IMR-90 (cell line): ENCODE measurements around the gene PCARE. TPM values are rescaled to one million over a fixed set of nuclear protein-coding genes. Genes with fewer than 3 reads are reported as not detected.

ENCODE experiments used
- ATAC-seq: fragments of 200-7000 bp; cut with Tn5 transposase; 2 replicates; pipeline ENCODE4 v1.9.1; 2020; ENCODE audit warnings: low read depth, mild to moderate bottlenecking, moderate library complexity
- BruUV-seq: library from RNA; stranded (reverse); fragments of 400-500 nt; replicated peaks from 2 replicates; lab custom pipeline; 2021; lab: Mats Ljungman, UMichigan
- CTCF ChIA-PET: fragments of 300-600 bp; formaldehyde crosslinking; extraction: SDS; loops from one replicate; lab custom pipeline; 2021; ENCODE audit warnings: antibody characterized with exemption; lab: Yijun Ruan, JAX
- POLR2A ChIA-PET: fragments of 300-600 bp; sonication (Branson Sonifier 250); formaldehyde crosslinking; loops from one replicate; lab custom pipeline; 2022; ENCODE audit warnings: antibody characterized with exemption; ENCODE audit not compliant: unreplicated experiment; lab: Charles Lee
- DNase-seq: peaks from one replicate; pipeline ENCODE4 v3.0.0; 2013
- H2AFZ ChIP-seq: replicated peaks from 2 replicates; pipeline ENCODE3; 2013; ENCODE audit warnings: low read length, mild to moderate bottlenecking; ENCODE audit not compliant: poor library complexity
- H2AK5ac ChIP-seq: 2 replicates; pipeline ENCODE4 v1.6.1; 2013; ENCODE audit warnings: low read depth, low read length, inconsistent platforms
- H2AK9ac ChIP-seq: replicated peaks from 2 replicates; pipeline ENCODE3; 2013; ENCODE audit warnings: mild to moderate bottlenecking, low read depth, low read length, moderate library complexity; ENCODE audit not compliant: poor library complexity
- H2BK120ac ChIP-seq: 2 replicates; pipeline ENCODE4 v1.6.1; 2013; ENCODE audit warnings: low read depth, low read length, inconsistent platforms
- H2BK15ac ChIP-seq: 3 replicates; pipeline ENCODE4 v1.6.1; 2013; ENCODE audit warnings: low read depth, low read length, inconsistent platforms
- H2BK20ac ChIP-seq: 2 replicates; pipeline ENCODE4 v1.6.1; 2013; ENCODE audit warnings: low read depth, mild to moderate bottlenecking, inconsistent platforms, low read length, moderate library complexity
- H2BK5ac ChIP-seq: 2 replicates; pipeline ENCODE4 v1.6.1; 2013; ENCODE audit warnings: mild to moderate bottlenecking, low read depth, low read length, inconsistent platforms; ENCODE audit not compliant: poor library complexity, severe bottlenecking
- H3K14ac ChIP-seq: replicated peaks from 2 replicates; pipeline ENCODE4 v1.6.1; 2013; ENCODE audit warnings: low read depth, low read length, inconsistent platforms
- H3K18ac ChIP-seq: 2 replicates; pipeline ENCODE4 v1.6.1; 2013; ENCODE audit warnings: low read depth, low read length, control low read depth
- H3K23ac ChIP-seq: 2 replicates; pipeline ENCODE4 v1.6.1; 2013; ENCODE audit warnings: low read depth, low read length, inconsistent platforms
- H3K27ac ChIP-seq: 2 replicates; pipeline ENCODE4 v1.5.1; 2013; ENCODE audit warnings: mild to moderate bottlenecking, control low read depth, low read length; ENCODE audit not compliant: insufficient read depth
- H3K27me3 ChIP-seq: 2 replicates; pipeline ENCODE4 v1.6.1; 2013; ENCODE audit warnings: low read length; ENCODE audit not compliant: control insufficient read depth, insufficient read depth
- H3K36me3 ChIP-seq: 2 replicates; pipeline ENCODE4 v1.6.1; 2013; ENCODE audit warnings: low read length, mixed read lengths; ENCODE audit not compliant: control insufficient read depth, insufficient read depth
- H3K4ac ChIP-seq: 2 replicates; pipeline ENCODE4 v1.6.1; 2013; ENCODE audit warnings: low read depth, low read length, inconsistent platforms
- H3K4me1 ChIP-seq: 2 replicates; pipeline ENCODE4 v1.6.1; 2013; ENCODE audit warnings: low read length, mixed read lengths; ENCODE audit not compliant: control insufficient read depth, insufficient read depth
- H3K4me2 ChIP-seq: 2 replicates; pipeline ENCODE4 v1.6.1; 2013; ENCODE audit warnings: low read depth, mild to moderate bottlenecking, control low read depth, low read length, moderate library complexity
- H3K4me3 ChIP-seq: 2 replicates; pipeline ENCODE4 v1.5.1; 2013; ENCODE audit warnings: low read depth, mild to moderate bottlenecking, control low read depth, low read length, moderate library complexity; ENCODE audit not compliant: insufficient read depth
- H3K56ac ChIP-seq: 2 replicates; pipeline ENCODE4 v1.6.1; 2013; ENCODE audit warnings: low read length, inconsistent platforms; ENCODE audit not compliant: insufficient read depth; ENCODE audit errors: extremely low read depth
- H3K79me1 ChIP-seq, 2 experiments: 2 replicates each; pipeline ENCODE4 v1.6.1; 2013; ENCODE audit warnings: low read length in 2 of 2, inconsistent platforms in 1 of 2, low read depth in 1 of 2
- H3K9ac ChIP-seq: 2 replicates; pipeline ENCODE4 v1.6.1; 2013; ENCODE audit warnings: low read depth, low read length, control low read depth
- H3K9me1 ChIP-seq: 2 replicates; pipeline ENCODE4 v1.6.1; 2013; ENCODE audit warnings: low read length, inconsistent platforms; ENCODE audit not compliant: insufficient read depth
- H3K9me3 ChIP-seq: 2 replicates; pipeline ENCODE4 v1.6.1; 2013; ENCODE audit warnings: low read length; ENCODE audit not compliant: control insufficient read depth, insufficient read depth
- H4K20me1 ChIP-seq: 2 replicates; pipeline ENCODE4 v1.6.1; 2013; ENCODE audit warnings: low read length, inconsistent platforms; ENCODE audit not compliant: insufficient read depth
- H4K5ac ChIP-seq: 2 replicates; pipeline ENCODE4 v1.6.1; 2013; ENCODE audit warnings: mild to moderate bottlenecking, low read depth, low read length, control low read depth
- H4K8ac ChIP-seq, 2 experiments: 2 replicates each; pipeline ENCODE4 v1.6.1; 2013; ENCODE audit warnings: low read depth in 2 of 2, low read length in 2 of 2, control low read depth in 1 of 2, inconsistent platforms in 1 of 2
- H4K91ac ChIP-seq: 2 replicates; pipeline ENCODE4 v1.6.1; 2013; ENCODE audit warnings: low read depth, low read length, inconsistent platforms; ENCODE audit not compliant: insufficient read depth
- BHLHE40 ChIP-seq: fragments of 150-350 bp; IDR thresholded peaks from 2 replicates; pipeline ENCODE4 v1.6.1; 2016; ENCODE audit warnings: mild to moderate bottlenecking, low read depth, low read length
- CEBPB ChIP-seq: IDR thresholded peaks from 2 replicates; pipeline ENCODE4 v1.6.1; 2012; ENCODE audit warnings: low read depth, low read length, improper control_type of control experiment
- CHD1 ChIP-seq: IDR thresholded peaks from 2 replicates; pipeline ENCODE4 v1.6.1; 2012; ENCODE audit warnings: low read depth, low read length, improper control_type of control experiment
- FOS ChIP-seq: fragments of 150-350 bp; IDR thresholded peaks from 2 replicates; pipeline ENCODE4 v1.6.1; 2016; ENCODE audit warnings: low read depth, low read length
- MAFK ChIP-seq: IDR thresholded peaks from 2 replicates; pipeline ENCODE4 v1.6.1; 2012; ENCODE audit warnings: low read depth, low read length, improper control_type of control experiment
- MAZ ChIP-seq: IDR thresholded peaks from 2 replicates; pipeline ENCODE4 v1.6.1; 2012; ENCODE audit warnings: low read depth, mild to moderate bottlenecking, low read length, improper control_type of control experiment, moderate library complexity, borderline replicate concordance
- NFE2L2 ChIP-seq: fragments of 150-350 bp; IDR thresholded peaks from 2 replicates; pipeline ENCODE4 v1.6.1; 2016; ENCODE audit warnings: low read depth, mild to moderate bottlenecking, low read length
- POLR2A ChIP-seq: IDR thresholded peaks from 2 replicates; pipeline ENCODE4 v1.6.1; 2012; ENCODE audit warnings: mild to moderate bottlenecking, low read depth, low read length
- RAD21 ChIP-seq: IDR thresholded peaks from 2 replicates; pipeline ENCODE4 v1.6.1; 2012; ENCODE audit warnings: low read length, improper control_type of control experiment
- RCOR1 ChIP-seq: IDR thresholded peaks from 2 replicates; pipeline ENCODE4 v1.6.1; 2012; ENCODE audit warnings: mild to moderate bottlenecking, low read length, improper control_type of control experiment; ENCODE audit not compliant: insufficient replicate concordance
- RFX5 ChIP-seq: IDR thresholded peaks from 2 replicates; pipeline ENCODE4 v1.8.0; 2012; ENCODE audit warnings: low read depth, mild to moderate bottlenecking, low read length, moderate library complexity
- SMC3 ChIP-seq: fragments of 150-350 bp; IDR thresholded peaks from 2 replicates; pipeline ENCODE4 v1.6.1; 2016; ENCODE audit warnings: low read depth, mild to moderate bottlenecking, antibody characterized with exemption, low read length, moderate library complexity
- WGBS, 2 experiments: methylation state at CpG; one replicate each; pipeline versions ENCODE4 v1.1.5 to v1.1.7; 2013; ENCODE audit warnings: missing lambda C conversion rate in 2 of 2; ENCODE audit not compliant: insufficient read length in 1 of 2; ENCODE audit errors: extremely low coverage in 2 of 2; 5-methylcytosine and 5-hydroxymethylcytosine counted together
- dilution Hi-C: fragments of 300-500 bp; cut with HindIII; formaldehyde crosslinking; loops from one replicate; pipeline ENCODE4 v1.14.3; 2018; ENCODE audit warnings: low sequenced_read_pairs; ENCODE audit not compliant: unreplicated experiment
- in situ Hi-C: fragments of 300-500 bp; cut with MboI; formaldehyde crosslinking; loops from 3 replicates; pipeline ENCODE4 v1.14.3; 2019; ENCODE audit warnings: low sequenced_read_pairs, inconsistent platforms, mixed read lengths
- intact Hi-C: fragments of 100-400 bp; cut with micrococcal nuclease; formaldehyde crosslinking; loops from 2 replicates; pipeline ENCODE4 v1.10.0; 2022
- polyA plus RNA-seq, 3 experiments: library from polyadenylated mRNA; depleted of rRNA; stranded (reverse); fragments of >200 nt; gene quantifications; 2 replicates each; pipeline ENCODE4 v1.2.3, GENCODE V29; 2012; ENCODE audit warnings: low replicate concordance in 1 of 3
- total RNA-seq: library from RNA; depleted of rRNA; stranded (reverse); fragments of >200 nt; gene quantifications from 2 replicates; pipeline ENCODE4 v1.2.3, GENCODE V29; 2012
- TF ChIP-seq, protein P1 (sequence below): fragments of 150-350 bp; IDR thresholded peaks from 2 replicates; pipeline ENCODE4 v1.6.1; 2016; ENCODE audit warnings: low read depth, mild to moderate bottlenecking, low read length, moderate library complexity, borderline replicate concordance
- TF ChIP-seq, protein P2 (sequence below): fragments of 150-350 bp; IDR thresholded peaks from 2 replicates; pipeline ENCODE4 v1.6.1; 2017; ENCODE audit warnings: mild to moderate bottlenecking, antibody characterized with exemption, low read length, low read depth

The PCARE gene
- total and polyA plus RNA-seq, 2 of the 4 experiments (the other 2 are of a cell fraction) = not detected

DNA sequence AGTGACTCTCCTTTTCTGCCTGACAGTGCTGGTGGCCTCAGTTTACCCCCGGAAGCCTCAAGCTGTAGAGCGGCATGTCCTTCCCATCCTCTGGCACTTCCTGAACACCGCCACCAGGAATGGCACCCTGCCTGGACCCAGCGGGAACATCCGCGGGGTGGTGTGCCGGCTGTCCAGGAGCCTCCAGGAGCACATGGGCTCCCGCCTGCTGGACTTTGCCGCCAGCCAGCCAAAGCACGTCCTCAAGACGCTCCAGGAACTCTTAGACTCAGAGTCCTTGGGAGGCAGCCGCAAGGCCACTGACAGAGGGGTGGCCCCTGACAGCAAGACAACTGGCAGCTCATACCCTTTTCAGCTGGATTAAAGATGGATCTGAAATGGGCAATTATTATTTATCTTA is 22.6 kb downstream of the PCARE start:
- dilution Hi-C loops = no loop called here

More for the DNA sequence above, 22.6 kb downstream of the PCARE start:
- intact Hi-C loops (no loop called here), in situ Hi-C loops (no loop called here)
- no peaks in the 10 kb centered on the region for H3K9me3 ChIP-seq
- no peaks in the 10 kb centered on the region for H3K36me3 ChIP-seq
- H3K14ac ChIP-seq = no peak overlapping the region
- POLR2A ChIA-PET = no interaction called here
- no peak overlapping the region for H3K4ac ChIP-seq
- no peak overlapping the region for H3K56ac ChIP-seq
- no peaks in the 10 kb centered on the region for H3K4me1 ChIP-seq
- no peak overlapping the region for H4K8ac ChIP-seq
- no peak overlapping the region for H2BK20ac ChIP-seq
- no peak overlapping the region for H3K9ac ChIP-seq
- TF ChIP-seq, protein P1, sequence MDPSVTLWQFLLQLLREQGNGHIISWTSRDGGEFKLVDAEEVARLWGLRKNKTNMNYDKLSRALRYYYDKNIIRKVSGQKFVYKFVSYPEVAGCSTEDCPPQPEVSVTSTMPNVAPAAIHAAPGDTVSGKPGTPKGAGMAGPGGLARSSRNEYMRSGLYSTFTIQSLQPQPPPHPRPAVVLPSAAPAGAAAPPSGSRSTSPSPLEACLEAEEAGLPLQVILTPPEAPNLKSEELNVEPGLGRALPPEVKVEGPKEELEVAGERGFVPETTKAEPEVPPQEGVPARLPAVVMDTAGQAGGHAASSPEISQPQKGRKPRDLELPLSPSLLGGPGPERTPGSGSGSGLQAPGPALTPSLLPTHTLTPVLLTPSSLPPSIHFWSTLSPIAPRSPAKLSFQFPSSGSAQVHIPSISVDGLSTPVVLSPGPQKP = no peak
- TF ChIP-seq RFX5 (no peak), CEBPB (no peak), POLR2A (no peak), CHD1 (no peak), RAD21 (no peak), NFE2L2 (no peak), FOS (no peak), MAFK (no peak), SMC3 (no peak), BHLHE40 (no peak), RCOR1 (no peak), MAZ (no peak)
- TF ChIP-seq, protein P2, sequence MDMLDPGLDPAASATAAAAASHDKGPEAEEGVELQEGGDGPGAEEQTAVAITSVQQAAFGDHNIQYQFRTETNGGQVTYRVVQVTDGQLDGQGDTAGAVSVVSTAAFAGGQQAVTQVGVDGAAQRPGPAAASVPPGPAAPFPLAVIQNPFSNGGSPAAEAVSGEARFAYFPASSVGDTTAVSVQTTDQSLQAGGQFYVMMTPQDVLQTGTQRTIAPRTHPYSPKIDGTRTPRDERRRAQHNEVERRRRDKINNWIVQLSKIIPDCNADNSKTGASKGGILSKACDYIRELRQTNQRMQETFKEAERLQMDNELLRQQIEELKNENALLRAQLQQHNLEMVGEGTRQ = no peak
- 95% methylated on average over 4 of the region's 12 CpGs; no CpG with 5 or more reads in 1 of the 2 experiments for WGBS, 2 experiments
- H3K9me1 ChIP-seq = no peaks in the 10 kb centered on the region
- H3K27ac ChIP-seq = no peak overlapping the region
- no peak overlapping the region for H2BK5ac ChIP-seq
- peaks cover 10% of the 10 kb centered on the region; the same call in 1 of the 2 replicates for H3K27me3 ChIP-seq
- CTCF ChIA-PET = no interaction called here
- H2AK9ac ChIP-seq = no peak overlapping the region
- no peak overlapping the region for H3K18ac ChIP-seq
- no peak overlapping the region for H2AFZ ChIP-seq
- DNase-seq (no peak), ATAC-seq (no peak)
- H3K79me1 ChIP-seq = no peaks in the 10 kb centered on the region
- BruUV-seq = no TSS peak
- no peak overlapping the region for H4K91ac ChIP-seq
- H4K20me1 ChIP-seq = no peaks in the 10 kb centered on the region
- H2AK5ac ChIP-seq = no peak overlapping the region
- no peak overlapping the region for H2BK120ac ChIP-seq
- no peak overlapping the region for H3K4me3 ChIP-seq
- H4K5ac ChIP-seq = no peak overlapping the region
- H3K23ac ChIP-seq = no peak overlapping the region
- H2BK15ac ChIP-seq = no peak overlapping the region
- H3K4me2 ChIP-seq = no peak overlapping the region
